Measurements from ENCODE around the gene WSB2. TPM values are rescaled to one million over a fixed set of nuclear protein-coding genes. Genes with fewer than 3 reads are reported as not detected.

Gene WSB2
- total and polyA plus RNA-seq, 4 donors: 20.4 to 41.7 (median 28.3) TPM

- peaks cover 19 to 43% (median 37%) of the 10 kb centered on the region in 4 donors for H3K4me1 ChIP-seq (ENCODE audit: control insufficient read depth in 4 of 4, insufficient read depth in 4 of 4, low read length in 3 of 4)
- H3K4me3 ChIP-seq (ENCODE audit: low read depth in 1 of 3, low read length in 3 of 3): no peak overlapping the region
- H3K27ac ChIP-seq (ENCODE audit: low read depth in 1 of 2, low read length in 2 of 2): peak overlapping the region; percentile 86 to 92
- WGBS: 36% methylated on average over 14 of the region's 14 CpGs
- H3K36me3 ChIP-seq (ENCODE audit: control insufficient read depth in 4 of 4, insufficient read depth in 3 of 4, low read depth in 1 of 4, low read length in 3 of 4): peaks cover 0 to 10% (median 6%) of the 10 kb centered on the region in 4 donors
- peak overlapping the region in 1 of 2 donors; percentile 54 for H3K9ac ChIP-seq (ENCODE audit: low read depth in 1 of 2, low read length in 2 of 2)
- peak; percentile 48 for DNase-seq (ENCODE audit: low spot score)
- TF ChIP-seq EGR1 (IDR thresholded peaks at IDR 0.05; ENCODE audit: low read depth in 2 of 2): peak in 1 of 2 donors; percentile 71
- TF ChIP-seq RXRA (IDR thresholded peaks at IDR 0.05): peak; percentile 99 to 100
- peak; percentile 93 for TF ChIP-seq ATF3 (IDR thresholded peaks at IDR 0.05)
- peak; percentile 76 for TF ChIP-seq FOXA2 (IDR thresholded peaks at IDR 0.05)
- TF ChIP-seq HNF4A (conservative IDR thresholded peaks at IDR 0.05): peak; percentile 92 to 95
- peak; percentile 63 for TF ChIP-seq HNF4G (IDR thresholded peaks at IDR 0.05)
- no peak for TF ChIP-seq GABPA (IDR thresholded peaks at IDR 0.05 in 1 of 2, conservative IDR thresholded peaks at IDR 0.05 in 1 of 2)
- peak; percentile 86 for TF ChIP-seq REST (IDR thresholded peaks at IDR 0.05)
- peak; percentile 93 for TF ChIP-seq YY1 (IDR thresholded peaks at IDR 0.05)
- TF ChIP-seq JUND (IDR thresholded peaks at IDR 0.05): peak; percentile 98
- peak; percentile 76 for TF ChIP-seq MAX (IDR thresholded peaks at IDR 0.05)
- TF ChIP-seq FOXA1 (IDR thresholded peaks at IDR 0.05): peak; percentile 76
- TF ChIP-seq ZBTB33 (IDR thresholded peaks at IDR 0.05): peak; percentile 90
- peak; percentile 98 for TF ChIP-seq SP1 (IDR thresholded peaks at IDR 0.05)
- TF ChIP-seq RAD21 (IDR thresholded peaks at IDR 0.05): peak; percentile 49 to 51
- no peak for TF ChIP-seq CTCF (IDR thresholded peaks at IDR 0.05; ENCODE audit: low read depth, low read length, missing input control)
- TF ChIP-seq NR2F2 (IDR thresholded peaks at IDR 0.05): peak; percentile 97
- no peak for TF ChIP-seq TAF1 (conservative IDR thresholded peaks at IDR 0.05)
- no peaks in the 10 kb centered on the region for H3K27me3 ChIP-seq (ENCODE audit: control insufficient read depth in 4 of 4, insufficient read depth in 4 of 4, low read length in 3 of 4)
- H3K9me3 ChIP-seq (ENCODE audit: control insufficient read depth in 4 of 4, low read length in 3 of 4): no peaks in the 10 kb centered on the region
These were observed 8.5 kb downstream of the WSB2 start for GRCh38 chr12:118052324-118053070.

Measured in liver (tissue), 9 donors.